ENCODE measurements around the gene MAPKAPK2. TPM values are rescaled to one million over a fixed set of nuclear protein-coding genes. Genes with fewer than 3 reads are reported as not detected.

MAPKAPK2 gene
- total and polyA plus RNA-seq, 2 of the 13 experiments (the other 11 are each of a cell fraction or from before 2014, with no cell fraction given), result 16.6 to 34.0 TPM

DNA sequence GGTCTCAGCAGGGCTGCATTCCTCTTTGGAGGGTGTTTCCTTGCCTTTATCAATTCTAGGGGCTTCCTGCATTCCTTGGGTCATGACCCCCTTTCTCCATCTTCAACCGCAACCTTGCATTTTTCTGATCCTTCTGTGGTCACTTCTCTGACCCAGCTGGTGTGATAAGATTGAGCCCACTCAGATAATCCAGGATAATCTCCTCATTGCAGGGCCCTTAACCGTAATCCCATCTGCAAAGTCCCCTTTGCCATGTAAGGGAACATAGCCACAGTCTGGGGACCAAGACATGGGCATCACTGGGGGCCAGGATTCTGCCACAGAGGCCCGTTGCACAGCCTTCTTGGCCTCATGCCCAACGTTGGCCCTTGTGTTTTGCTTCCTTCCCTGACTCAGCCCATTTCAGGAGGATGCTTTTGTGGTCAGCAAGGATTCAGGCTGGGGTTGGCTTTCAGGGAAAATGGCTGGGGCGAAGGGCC lies 50.9 kb downstream of the MAPKAPK2 start:
- intact Hi-C loops (cut with micrococcal nuclease; ENCODE audit: unreplicated experiment), result loop anchor here (2.0 to 10.0 kb wide), 2 partner anchors 177 to 339 kb away; no protein-coding TSS in a partner anchor

More for the DNA sequence above, 50.9 kb downstream of the MAPKAPK2 start:
- no peak overlapping the region for H3K9ac ChIP-seq (ENCODE audit: insufficient read depth, low read depth, low read length)
- H3K4me2 ChIP-seq (ENCODE audit: low read depth, low read length), result no peak overlapping the region
- ChIA-PET POLR2A (no interaction called here), CTCF (ENCODE audit: low intra/inter-chr PET ratio, low total read pairs) (interaction anchor here (1.4 to 1.6 kb wide), 2 partner anchors 177 kb away, joined by 3 to 11 read pairs; no protein-coding TSS in a partner anchor)
- DNase-seq (ENCODE audit: low spot score) (no peak), FAIRE-seq (no peak), ATAC-seq (no peak)
- H3K27me3 ChIP-seq (ENCODE audit: control insufficient read depth in 1 of 2, insufficient read depth in 2 of 2, low read length in 2 of 2), result no peaks in the 10 kb centered on the region
- no peak overlapping the region for H2AFZ ChIP-seq (ENCODE audit: low read length)
- no peak overlapping the region for H3K4me3 ChIP-seq (replicated peaks in 1 of 3; ENCODE audit: insufficient read depth in 1 of 3, low read depth in 2 of 3, low read length in 3 of 3)
- no peak overlapping the region for H3K27ac ChIP-seq (ENCODE audit: extremely low read length, insufficient read depth, low read length)
- BruUV-seq (replicated peaks), result no TSS peak
- no peaks in the 10 kb centered on the region for H4K20me1 ChIP-seq (ENCODE audit: insufficient read depth, low read length)
- H3K79me2 ChIP-seq (ENCODE audit: insufficient read depth, low read length), result no peaks in the 10 kb centered on the region
- no peaks in the 10 kb centered on the region for H3K9me3 ChIP-seq (ENCODE audit: low read length)
- H3K4me1 ChIP-seq (ENCODE audit: insufficient read depth, low read length), result no peaks in the 10 kb centered on the region
- H3K36me3 ChIP-seq (replicated peaks in 1 of 2; ENCODE audit: control insufficient read depth in 1 of 2, insufficient read depth in 2 of 2, low read length in 2 of 2), result peaks cover 18 to 21% of the 10 kb centered on the region in 2 experiments; a peak in 4 of 5 replicates
- TF ChIP-seq SPEN (CRISPR knock-in tag; IDR thresholded peaks at IDR 0.05; ENCODE audit: low read depth) (no peak), HNRNPK (IDR thresholded peaks at IDR 0.05; ENCODE audit: low read depth, low read length, poor library complexity, severe bottlenecking) (no peak), RFX3 (CRISPR knock-in tag; IDR thresholded peaks at IDR 0.05) (no peak), HNF1A (IDR thresholded peaks at IDR 0.05; ENCODE audit: low read depth) (no peak), HNF1A (CRISPR knock-in tag; IDR thresholded peaks at IDR 0.05; ENCODE audit: borderline replicate concordance) (no peak), BORCS8-MEF2B (CRISPR knock-in tag; IDR thresholded peaks at IDR 0.05) (no peak), TBP (CRISPR knock-in tag; IDR thresholded peaks at IDR 0.05) (no peak), MZF1 (CRISPR knock-in tag; IDR thresholded peaks at IDR 0.05; ENCODE audit: borderline replicate concordance) (no peak), CHD2 (IDR thresholded peaks at IDR 0.05; ENCODE audit: low read depth, low read length) (no peak), ZNF709 (CRISPR knock-in tag; IDR thresholded peaks at IDR 0.05) (no peak)
- TF ChIP-seq, protein P1, sequence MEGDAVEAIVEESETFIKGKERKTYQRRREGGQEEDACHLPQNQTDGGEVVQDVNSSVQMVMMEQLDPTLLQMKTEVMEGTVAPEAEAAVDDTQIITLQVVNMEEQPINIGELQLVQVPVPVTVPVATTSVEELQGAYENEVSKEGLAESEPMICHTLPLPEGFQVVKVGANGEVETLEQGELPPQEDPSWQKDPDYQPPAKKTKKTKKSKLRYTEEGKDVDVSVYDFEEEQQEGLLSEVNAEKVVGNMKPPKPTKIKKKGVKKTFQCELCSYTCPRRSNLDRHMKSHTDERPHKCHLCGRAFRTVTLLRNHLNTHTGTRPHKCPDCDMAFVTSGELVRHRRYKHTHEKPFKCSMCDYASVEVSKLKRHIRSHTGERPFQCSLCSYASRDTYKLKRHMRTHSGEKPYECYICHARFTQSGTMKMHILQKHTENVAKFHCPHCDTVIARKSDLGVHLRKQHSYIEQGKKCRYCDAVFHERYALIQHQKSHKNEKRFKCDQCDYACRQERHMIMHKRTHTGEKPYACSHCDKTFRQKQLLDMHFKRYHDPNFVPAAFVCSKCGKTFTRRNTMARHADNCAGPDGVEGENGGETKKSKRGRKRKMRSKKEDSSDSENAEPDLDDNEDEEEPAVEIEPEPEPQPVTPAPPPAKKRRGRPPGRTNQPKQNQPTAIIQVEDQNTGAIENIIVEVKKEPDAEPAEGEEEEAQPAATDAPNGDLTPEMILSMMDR (CRISPR knock-in tag; IDR thresholded peaks at IDR 0.05), result no peak
- 93% methylated on average over 5 of the region's 5 CpGs for WGBS (ENCODE audit: low lambda C conversion rate)
- in situ Hi-C loops (cut with HindIII; ENCODE audit: extremely low pct_ligation_motif_present, low pct_unique_long_range_greater_than_20kb), result loop anchor here (5.0 to 10.0 kb wide), 2 partner anchors 177 to 249 kb away; no protein-coding TSS in a partner anchor
